RCC 7860 (cell line): ENCODE measurements around the gene CSTF2.
"Not testable (repeated sequence)": the region's sequence is repeated elsewhere in the genome, so short reads cannot be mapped to it uniquely, and the experiment has no call there.

ENCODE experiments used
- DNase-seq: peaks from one replicate; pipeline ENCODE4 v3.0.0-alpha.2; 2015; ENCODE audit warnings: low spot score
- FAIRE-seq: peaks from 2 replicates; lab custom pipeline; 2012; peaks lifted over from hg19 to GRCh38; lab: Jason Lieb, UNC

The CSTF2 gene, protein sequence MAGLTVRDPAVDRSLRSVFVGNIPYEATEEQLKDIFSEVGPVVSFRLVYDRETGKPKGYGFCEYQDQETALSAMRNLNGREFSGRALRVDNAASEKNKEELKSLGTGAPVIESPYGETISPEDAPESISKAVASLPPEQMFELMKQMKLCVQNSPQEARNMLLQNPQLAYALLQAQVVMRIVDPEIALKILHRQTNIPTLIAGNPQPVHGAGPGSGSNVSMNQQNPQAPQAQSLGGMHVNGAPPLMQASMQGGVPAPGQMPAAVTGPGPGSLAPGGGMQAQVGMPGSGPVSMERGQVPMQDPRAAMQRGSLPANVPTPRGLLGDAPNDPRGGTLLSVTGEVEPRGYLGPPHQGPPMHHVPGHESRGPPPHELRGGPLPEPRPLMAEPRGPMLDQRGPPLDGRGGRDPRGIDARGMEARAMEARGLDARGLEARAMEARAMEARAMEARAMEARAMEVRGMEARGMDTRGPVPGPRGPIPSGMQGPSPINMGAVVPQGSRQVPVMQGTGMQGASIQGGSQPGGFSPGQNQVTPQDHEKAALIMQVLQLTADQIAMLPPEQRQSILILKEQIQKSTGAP

DNA sequence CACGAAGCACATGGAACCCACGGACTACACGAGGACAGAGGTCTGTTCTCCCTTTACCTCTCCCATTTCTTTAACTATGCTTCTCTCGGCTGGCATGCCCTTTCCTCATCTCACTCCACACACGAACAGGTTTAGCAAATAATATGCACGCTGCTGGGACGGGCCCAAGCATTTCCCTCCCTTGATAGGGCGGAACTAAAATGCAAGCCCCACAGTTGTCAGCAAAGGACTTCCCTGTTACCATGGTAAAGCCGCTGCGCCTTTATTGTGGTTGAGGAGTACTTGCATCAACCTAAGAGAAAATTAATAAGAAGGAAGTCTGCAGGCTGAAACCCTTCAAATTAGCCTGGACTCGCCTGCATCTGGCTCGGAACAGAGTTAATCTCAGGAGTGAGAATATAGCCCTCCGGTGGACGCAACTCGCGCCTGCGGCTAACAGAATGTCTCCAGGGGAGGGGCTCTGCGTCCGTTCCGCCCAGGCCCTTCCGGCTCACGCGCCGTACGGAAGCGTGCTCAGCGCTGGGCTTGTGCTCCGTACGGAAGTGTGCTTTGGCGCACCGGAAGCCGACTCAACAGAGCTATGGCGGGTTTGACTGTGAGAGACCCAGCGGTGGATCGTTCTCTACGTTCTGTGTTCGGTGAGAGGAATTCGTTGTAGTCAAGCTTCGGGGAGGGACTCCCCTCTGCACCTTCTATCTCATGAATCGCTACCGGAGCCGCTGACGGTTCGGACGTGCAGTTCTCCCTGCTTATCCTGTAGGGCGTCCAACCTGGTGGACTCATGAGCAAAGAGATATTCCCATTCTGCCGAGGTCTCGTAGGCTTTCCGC, at the start of gene CSTF2:
Gene CSTF2 (plus strand): TSS at position 555 of the 830 bp plus-strand sequence. CDS start 26 bp downstream, at position 581.
- DNase-seq (peak; percentile 62), FAIRE-seq (peak; percentile 73)

DNA sequence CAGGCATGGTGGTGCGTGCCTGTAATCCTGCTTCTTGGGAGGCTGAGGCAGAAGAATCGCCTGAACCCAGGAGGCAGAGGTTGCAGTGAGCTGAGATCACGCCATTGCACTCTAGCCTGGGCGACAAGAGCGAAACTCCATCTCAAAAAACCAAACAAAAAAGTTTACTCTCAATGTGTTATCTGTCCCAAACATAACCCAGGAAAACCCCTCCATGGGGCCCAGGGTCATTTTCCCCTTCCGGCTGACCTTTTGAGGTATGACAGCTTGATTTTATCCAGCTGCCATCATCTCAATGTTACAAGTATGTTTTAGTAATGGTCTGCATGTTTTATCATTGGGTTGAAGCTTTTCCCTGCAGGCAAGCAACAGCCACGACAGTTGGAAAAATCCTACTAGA, 23.8 kb upstream of the CSTF2 start:
- not testable (repeated sequence) for FAIRE-seq, DNase-seq

DNA sequence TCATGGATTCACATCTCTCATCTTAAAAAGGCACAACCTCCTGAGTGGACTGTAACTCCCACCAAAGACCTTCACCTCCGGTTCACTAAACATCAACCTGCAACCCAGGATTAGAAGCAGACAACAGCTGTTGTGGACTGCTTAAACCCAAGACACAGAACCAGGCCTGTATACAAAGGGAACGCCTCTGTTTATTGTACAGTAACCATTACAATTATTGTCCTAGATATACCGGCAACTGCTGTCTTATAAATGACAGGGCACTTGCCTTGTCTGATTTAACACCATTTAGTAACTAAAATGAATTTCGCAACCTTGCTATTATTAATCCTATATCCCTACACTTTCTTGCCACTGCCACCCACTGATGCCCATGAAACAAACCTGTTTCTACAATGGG, 22.8 kb upstream of the CSTF2 start:
- no peak for FAIRE-seq
- DNase-seq: no peak

DNA sequence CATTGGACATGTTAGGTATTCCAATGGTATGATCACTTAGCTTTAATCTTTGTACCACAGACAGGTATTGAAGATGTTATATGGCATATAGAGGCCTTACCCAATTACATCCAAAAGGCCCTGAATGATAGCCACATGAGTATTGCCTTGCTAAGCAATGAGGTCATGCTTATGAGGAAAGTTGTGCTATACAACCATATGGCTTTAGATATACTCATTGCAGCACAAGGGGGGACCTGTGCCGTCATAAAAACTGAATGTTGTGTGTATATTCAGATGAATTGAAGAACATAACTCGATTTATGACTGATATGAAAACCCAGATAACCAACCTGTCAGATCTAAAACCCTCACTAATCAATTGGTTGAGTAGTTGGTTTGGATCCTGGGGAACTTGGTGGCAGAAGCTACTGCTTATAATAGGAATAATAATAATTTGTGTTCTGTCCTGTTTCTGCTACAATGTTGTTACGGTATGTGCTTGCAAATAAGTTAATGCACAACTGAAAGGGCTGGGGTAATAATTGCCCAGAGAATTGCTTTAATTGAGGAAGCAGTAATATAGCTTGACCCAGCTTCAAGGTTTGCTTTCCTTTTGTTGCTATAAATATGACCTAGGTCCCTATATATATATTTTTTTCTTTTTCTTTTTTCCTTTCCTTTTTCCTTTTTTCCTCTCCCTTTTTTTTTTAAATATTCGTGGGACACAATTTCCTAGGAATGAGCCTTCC, 21.5 kb upstream of the CSTF2 start:
- no peak for DNase-seq
- FAIRE-seq: no peak

DNA sequence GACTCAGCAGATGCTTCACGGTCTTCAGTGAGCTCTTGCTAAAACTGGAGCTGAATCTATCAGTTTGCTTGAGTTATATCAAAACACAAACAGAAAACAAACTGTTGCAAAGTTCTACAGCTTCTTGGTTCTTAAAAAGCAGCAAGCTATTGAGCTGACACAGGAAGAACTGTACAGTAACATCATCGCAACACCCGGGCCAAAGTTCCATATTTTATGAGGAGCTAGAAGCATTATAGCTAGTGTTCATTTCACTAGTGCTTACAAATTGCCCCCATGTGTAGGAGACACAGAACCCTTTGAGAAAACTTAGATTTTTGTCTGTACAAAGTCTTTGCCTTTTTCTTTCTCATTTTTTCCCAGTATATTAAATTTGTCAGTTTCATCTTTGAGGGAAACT, 17.3 kb upstream of the CSTF2 start:
- DNase-seq: no peak
- FAIRE-seq: no peak

DNA sequence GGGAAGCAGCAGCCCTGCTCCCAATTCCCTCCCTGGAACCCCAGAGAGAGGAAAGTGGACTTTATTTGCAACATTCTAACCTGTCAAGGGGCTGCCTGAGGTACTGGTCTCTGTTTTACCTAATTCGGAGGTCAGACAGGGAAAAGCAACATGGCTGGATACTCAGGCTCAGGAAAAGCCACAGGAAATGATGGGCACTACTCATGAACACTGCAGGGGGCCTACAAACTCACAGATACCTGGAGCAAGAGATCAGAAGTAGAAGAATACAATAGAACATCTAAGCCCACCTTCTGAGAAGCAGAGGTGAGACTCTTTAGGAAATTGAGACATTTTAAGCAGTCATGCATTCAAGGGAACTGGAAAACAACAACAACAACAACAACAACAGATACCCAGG, 15.4 kb upstream of the CSTF2 start:
- FAIRE-seq: no peak
- no peak for DNase-seq

DNA sequence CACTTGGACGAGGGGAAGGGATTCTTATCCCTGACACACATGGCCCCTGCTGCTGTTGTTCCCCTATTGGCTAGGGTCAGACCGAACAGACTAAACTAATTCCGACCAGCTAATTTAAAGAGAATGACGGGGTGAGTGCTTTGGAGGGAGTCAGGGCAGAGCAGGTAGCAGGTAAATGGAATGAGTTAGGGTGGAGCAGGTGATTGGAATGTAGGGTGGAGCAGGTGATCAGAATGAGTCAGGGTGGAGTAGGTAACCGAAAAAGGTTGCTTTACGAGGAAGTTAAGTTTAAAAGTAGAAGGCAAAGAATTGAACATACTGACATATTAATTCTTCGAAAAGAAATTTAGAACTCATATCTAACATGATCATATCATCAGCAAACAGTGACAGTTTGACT, 11.9 kb upstream of the CSTF2 start:
- not testable (repeated sequence) for DNase-seq, FAIRE-seq

DNA sequence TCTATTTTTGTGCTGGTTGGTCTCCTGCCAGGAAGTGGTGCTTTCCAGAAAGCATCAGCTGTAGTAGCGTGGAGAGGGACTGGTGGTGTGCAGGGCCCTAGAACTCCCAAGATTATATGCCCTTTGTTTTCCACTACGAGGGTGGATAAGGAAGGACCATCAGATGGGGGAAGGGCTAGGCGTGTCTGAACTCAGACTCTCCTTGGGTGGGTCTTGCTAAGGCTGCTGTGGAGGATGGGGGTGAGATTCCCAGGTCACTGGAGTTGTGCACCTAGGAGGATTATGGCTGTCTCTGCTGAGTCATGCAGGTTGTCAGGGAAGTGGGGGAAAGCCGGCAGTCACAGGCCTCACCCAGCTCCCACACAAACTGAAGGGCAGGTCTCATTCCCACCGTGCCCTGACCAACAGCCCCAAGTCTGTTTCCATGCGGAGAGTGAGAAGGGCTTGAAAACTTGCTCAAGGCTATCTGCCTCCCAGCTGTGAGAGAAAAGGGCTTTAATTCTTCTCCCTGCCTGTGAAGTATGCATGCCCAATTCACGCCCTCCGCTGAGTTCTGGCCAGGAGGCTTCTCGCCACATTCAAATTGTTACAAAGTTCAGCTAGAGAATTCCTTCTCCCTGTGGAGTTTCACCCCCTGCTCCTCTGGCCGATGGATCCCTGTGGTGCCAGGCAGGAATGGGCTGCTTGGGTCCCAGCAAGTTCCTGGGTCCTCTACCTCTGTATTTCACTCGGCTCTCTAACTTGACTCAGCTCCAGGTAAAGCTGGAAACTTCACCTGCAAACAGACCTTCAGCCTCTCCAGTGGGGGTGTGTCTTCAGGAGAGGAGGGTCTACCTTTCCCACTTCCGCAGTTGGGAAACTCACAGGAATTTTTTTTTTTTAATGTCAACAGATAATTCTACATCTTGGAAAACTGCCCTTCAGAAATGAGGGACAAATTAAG, 7.7 kb upstream of the CSTF2 start:
- FAIRE-seq (no peak), DNase-seq (no peak)

DNA sequence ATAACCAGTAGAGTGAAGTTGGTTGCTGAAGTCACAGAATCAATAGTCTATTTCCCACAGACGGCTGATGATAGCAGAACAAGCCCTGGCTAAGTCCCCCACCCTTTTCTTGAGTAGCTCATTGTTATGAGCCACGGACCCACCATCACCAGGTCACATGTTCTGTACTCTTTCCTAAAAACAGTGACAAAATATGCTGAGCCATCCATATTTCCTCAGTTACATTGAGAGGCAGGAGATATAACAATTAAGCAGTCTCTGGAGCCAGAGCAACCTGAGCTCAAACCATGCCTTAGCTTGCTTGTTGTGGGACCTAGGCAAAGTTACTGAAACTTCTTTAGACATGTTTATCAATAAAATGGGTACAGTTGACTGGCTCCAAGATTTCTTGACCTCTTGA, 2.9 kb upstream of the CSTF2 start:
- no peak for FAIRE-seq

DNA sequence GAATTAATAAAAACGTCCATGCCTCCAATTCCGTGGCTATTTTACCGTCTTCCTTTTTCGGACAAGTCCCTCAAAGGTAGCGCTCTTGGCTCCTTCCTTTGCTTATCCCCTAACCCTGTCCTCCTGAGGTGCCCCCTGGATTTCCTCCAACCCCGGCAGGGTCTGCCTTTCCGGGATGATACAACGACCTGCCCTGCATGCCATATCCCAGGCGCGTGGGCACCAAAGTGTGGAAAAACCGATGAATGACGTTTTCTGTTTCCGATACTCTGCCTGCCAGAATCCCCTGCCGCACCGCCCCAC, 706 bp upstream of the CSTF2 start:
- DNase-seq: no peak
- FAIRE-seq: no peak

More for the DNA sequence above, 2.9 kb upstream of the CSTF2 start:
- DNase-seq: no peak

DNA sequence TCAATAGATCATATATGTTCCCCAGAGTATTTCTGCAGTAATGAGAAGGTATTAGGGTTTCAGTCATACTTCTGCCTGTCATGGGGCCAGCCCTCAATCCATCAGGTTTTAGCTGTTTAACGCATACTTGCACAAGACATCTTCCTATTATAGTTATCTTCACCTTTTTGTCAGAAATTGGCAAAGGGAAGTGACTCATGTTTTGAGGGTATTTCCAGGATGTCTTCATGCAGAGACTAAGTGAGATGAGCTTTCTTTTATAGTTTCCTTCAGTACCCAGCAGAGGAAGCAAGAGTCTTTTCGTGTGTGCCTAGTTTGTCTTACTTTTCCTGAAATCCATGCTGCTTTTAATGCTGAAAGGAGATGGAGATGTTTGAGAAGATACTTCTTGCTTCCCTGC, 9.5 kb downstream of the CSTF2 start:
- FAIRE-seq (peak; percentile 73), DNase-seq (peak; percentile 44)

DNA sequence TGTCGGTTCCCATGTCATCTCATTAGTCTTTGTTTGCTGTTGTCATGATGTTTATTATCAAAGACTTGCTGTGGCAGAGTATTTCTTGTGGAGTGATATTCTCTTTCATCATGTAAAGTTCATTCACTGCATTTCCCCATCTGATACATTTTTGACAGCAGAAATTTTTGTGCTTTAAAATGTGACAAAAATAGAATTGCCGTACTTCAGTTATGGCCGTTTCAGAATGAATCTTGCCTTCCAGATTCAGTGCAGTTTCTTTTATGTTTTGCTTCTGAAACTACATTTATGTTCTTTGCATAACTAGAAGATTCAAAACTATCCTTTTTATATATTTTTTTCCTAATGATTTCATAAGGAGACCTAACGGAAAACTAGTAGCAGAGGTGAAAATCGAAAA, 10.0 kb downstream of the CSTF2 start:
- FAIRE-seq: no peak

DNA sequence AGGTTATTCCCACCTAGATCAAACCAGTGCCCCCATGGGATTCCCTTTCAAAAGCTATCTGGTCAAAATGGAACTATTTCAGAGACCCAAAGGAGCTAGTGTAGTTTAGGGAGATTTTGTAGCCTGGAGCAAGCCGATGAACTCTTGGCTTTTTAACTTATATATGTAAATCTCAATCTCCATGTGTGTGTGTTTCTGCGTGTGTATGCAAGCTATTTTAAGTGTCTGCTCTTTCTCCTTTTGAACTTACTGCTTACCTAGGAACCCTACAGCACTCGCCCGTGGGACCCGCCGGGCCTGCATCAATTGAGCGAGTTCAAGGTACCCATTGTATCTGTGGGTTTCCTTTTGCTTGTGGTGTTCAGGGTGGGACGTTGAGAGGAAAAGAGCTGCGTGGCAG, 10.4 kb downstream of the CSTF2 start:
- DNase-seq: no peak
- FAIRE-seq: no peak

More for the DNA sequence above, 10.0 kb downstream of the CSTF2 start:
- no peak for DNase-seq

DNA sequence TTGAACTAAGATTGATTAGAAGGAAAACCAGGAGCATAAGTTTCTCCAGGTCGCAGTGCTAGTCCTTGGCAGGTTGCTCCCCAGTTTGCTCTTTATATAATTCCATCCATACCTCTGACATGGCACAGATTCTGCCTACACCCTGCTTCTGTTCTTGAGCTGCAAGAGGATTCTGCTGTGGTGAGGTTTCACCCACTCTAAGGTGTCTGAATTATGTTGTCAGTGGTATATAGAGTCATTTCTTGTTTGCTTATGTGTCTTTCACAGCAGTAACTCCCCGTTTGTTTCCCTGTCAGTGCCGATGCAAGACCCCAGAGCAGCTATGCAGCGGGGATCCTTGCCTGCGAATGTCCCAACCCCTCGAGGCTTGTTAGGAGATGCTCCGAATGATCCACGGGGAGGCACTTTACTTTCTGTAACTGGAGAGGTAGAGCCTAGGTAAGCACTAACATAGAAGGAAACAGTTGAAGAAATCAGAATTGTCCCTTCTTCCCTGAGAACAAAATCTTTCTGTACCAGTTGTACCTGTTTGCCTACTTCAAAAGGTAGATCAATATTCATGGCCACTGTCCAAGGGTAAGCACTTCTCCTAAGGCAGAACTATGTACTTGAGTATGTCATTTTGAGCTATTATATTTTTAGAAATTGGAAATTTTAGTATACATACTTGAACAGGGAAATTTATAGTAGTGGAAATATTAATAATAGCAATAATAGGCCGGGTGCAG, 11.2 kb downstream of the CSTF2 start:
- no peak for DNase-seq
- no peak for FAIRE-seq

DNA sequence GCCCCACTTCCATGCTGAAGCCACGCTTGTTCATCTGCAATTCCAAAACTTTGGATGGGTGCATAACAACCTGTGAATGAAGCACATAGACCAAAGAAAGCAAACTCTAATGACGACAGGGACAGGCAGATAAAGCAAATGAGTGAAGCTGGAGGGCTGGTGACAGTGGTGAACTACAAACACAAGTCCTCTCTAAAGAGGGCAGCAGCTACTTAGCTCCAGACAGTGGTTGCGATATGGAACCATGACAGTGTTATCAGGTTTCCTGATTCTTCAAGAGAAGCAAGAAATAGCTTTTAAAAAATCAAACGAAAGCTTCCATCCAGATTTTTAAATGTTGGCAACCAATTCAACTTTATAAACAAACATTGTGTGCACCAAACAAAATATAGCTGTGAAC, 30.1 kb downstream of the CSTF2 start:
- FAIRE-seq (no peak), DNase-seq (no peak)

DNA sequence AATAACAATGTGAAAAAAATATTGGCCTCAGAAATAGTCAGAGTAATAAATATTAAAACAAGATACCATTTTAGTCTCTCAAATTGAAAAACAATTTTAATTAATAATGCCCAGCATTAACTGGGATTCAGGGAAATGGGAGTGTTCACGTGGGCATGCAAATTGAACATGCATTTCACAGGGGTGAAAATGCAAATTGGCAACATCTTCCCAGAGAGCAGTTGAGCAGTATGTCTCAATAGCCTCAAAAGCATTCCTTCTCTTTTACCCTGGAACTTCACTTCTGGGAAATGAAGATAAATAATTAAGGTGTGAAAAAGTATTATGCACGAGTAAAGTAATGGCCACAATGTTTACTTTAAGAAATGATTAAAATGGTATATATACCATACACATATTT, 32.6 kb downstream of the CSTF2 start:
- DNase-seq: no peak
- no peak for FAIRE-seq

DNA sequence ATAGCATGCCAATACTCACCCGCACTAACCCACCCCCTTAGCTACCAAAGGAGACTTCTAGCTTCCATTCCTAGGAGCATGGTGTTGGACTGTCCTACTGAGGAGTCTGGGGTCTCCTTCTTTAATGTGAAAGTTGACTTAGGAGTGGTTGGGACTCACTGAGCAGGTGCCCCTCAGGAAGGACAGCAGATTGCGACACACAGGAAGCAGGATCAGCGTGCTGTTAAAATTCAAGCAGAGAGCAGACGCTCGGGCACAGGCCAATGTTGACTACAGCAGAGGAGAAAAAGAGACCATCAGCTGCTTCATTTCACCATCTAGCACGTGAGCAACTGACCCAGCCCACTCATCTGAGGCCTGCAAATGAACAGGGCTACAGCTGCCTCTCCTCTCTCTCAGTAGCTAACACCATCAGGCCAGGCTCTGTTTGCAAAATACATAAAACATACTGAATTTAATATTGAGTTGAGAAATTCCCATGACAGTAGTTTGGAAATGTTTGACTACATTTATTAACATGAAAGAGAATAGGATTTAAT, 43.2 kb downstream of the CSTF2 start:
- no peak for DNase-seq
- FAIRE-seq: no peak

DNA sequence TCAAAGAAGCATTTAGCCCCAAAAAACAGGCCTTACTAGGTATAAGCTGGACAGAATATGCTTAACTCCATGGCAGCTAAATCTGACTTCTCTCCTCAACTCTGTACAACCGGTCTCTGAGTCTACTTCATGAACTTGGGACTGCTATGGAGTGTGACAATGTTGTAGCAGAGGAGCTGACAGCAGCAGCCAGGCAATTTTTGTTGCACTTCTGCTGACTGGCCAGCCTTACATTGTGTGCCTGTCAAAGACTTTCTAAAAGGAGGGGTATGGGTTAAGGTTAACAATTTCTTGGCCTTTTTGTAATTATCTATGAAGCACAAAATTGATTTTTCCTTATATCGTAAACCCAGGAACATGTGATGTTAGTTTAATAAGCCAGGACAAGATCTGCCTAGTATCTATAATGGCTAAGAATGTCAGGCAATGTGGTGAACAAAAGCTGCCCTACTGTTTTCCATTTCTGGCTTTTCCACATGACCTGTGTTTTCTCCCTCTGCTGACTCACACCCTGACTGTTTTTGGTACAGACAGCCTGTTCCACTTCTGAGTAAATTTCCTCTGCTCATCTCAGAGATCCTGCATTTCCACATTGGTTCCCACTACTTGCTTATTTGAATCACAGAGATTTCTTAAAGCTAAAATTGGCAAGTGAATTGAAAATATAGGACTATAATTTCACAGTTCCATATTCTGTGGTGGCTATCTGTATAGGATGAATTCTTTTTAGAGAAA, 44.6 kb downstream of the CSTF2 start:
- DNase-seq (no peak), FAIRE-seq (no peak)
